Psoas muscle (tissue), 8 donors: ENCODE data around the gene PLA1A. TPM values are rescaled to one million over a fixed set of nuclear protein-coding genes. Genes with fewer than 3 reads are reported as not detected.

Experiments used
- ATAC-seq, 4 donors: fragments of 200-7000 bp; cut with Tn5 transposase; one replicate each; pipeline ENCODE4 v1.9.1; 2020; ENCODE audit warnings: moderate library complexity in 3 of 4, mild to moderate bottlenecking in 2 of 4
- DNase-seq, 2 donors: peaks; one replicate each; pipeline ENCODE4 v3.0.0-alpha.2; 2020
- H3K27ac ChIP-seq: fragments of 200-600 bp; one replicate; pipeline ENCODE4 v1.8.0; 2022
- H3K27me3 ChIP-seq, 3 donors: fragments of 200-600 bp in 1 of 3; one replicate each; pipeline versions ENCODE4 v1.6.1 to v1.8.0; 2013 to 2022; ENCODE audit warnings: low read length in 2 of 3, mild to moderate bottlenecking in 2 of 3, moderate library complexity in 1 of 3; ENCODE audit not compliant: insufficient read depth in 3 of 3
- H3K36me3 ChIP-seq, 2 donors: fragments of 200-600 bp in 1 of 2; one replicate each; pipeline versions ENCODE4 v1.6.1 to v1.8.0; 2013 to 2022; ENCODE audit warnings: low read depth in 1 of 2, mild to moderate bottlenecking in 1 of 2, moderate library complexity in 1 of 2; ENCODE audit not compliant: insufficient read depth in 1 of 2
- H3K4me1 ChIP-seq: fragments of 200-600 bp; one replicate; pipeline ENCODE4 v1.8.0; 2022
- H3K4me3 ChIP-seq: fragments of 200-600 bp; one replicate; pipeline ENCODE4 v1.8.0; 2022; ENCODE audit warnings: mild to moderate bottlenecking
- H3K9me3 ChIP-seq: fragments of 200-600 bp; one replicate; pipeline ENCODE4 v1.8.0; 2022
- CTCF ChIP-seq: fragments of 200-600 bp; IDR thresholded peaks from one replicate; pipeline ENCODE4 v1.8.0; 2022; ENCODE audit warnings: antibody characterized with exemption
- WGBS, 3 donors: extraction: QIAGEN DNeasy Blood & Tissue Kit; methylation state at CpG; one replicate each; pipeline versions ENCODE4 v1.1.6 to v1.1.7; 2013; 5-methylcytosine and 5-hydroxymethylcytosine counted together
- intact Hi-C, 2 donors: fragments of 100-400 bp; cut with DNase I; formaldehyde crosslinking; loops; one replicate each; pipeline versions ENCODE4 v1.11.0 to v1.14.2; 2022
- polyA plus RNA-seq, 3 donors: library from polyadenylated mRNA; stranded (reverse); fragments of 200-250 nt; gene quantifications; one replicate each; pipeline ENCODE4 v1.2.3, GENCODE V29; 2013
- total RNA-seq, 4 donors: library from RNA; stranded (reverse); fragmentation: NEBNext Ultra II Directional in 2 of 4; extraction: Animal tissue kit (Norgen Biotek cat#: 25700) in 2 of 4; gene quantifications; one replicate each; pipeline versions ENCODE4 v1.2.1 to v1.2.4, GENCODE V29; 2021 to 2023
- donor health status: healthy with polysubstance abuse.
- donor health status: DM: no; HTN: no; CAD: no; lungs with moderate emphysema.
- donor health status: Bipolar disorder and iron deficiency.
- donor health status: healthy.
- donor health status: DM: yes; HTN: yes; CAD: no.
- donor health status: DM: no; HTN: no; CAD: no.
- donor health status: DM: no; HTN: no; CAD: no.
- donor health status: DM: yes; HTN: yes; CAD: no.

Gene PLA1A
- total and polyA plus RNA-seq, 7 donors = 1.1 to 11.7 (median 2.5) TPM

GRCh38 chr3:119632829-119633228 is 35.1 kb downstream of the PLA1A start:
- peak overlapping the region; percentile 93 for H3K27ac ChIP-seq
- ATAC-seq (no peak), DNase-seq (no peak)
- H3K4me3 ChIP-seq = no peak overlapping the region
- no peak for TF ChIP-seq CTCF
- H3K36me3 ChIP-seq = no peaks in the 10 kb centered on the region
- WGBS, 3 donors = 39 to 64% (median 52%) methylated on average over 4 of the region's 4 CpGs
- no peaks in the 10 kb centered on the region for H3K9me3 ChIP-seq
- H3K27me3 ChIP-seq = no peaks in the 10 kb centered on the region
- peaks cover 60% of the 10 kb centered on the region for H3K4me1 ChIP-seq
- intact Hi-C loops = no loop called here

- H3K36me3 ChIP-seq = peaks cover 0 to 12% of the 10 kb centered on the region in 2 donors
- peak; percentile 23 for TF ChIP-seq CTCF
- ATAC-seq = peak in 1 of 4 donors; percentile 3
- peaks cover 51% of the 10 kb centered on the region for H3K4me1 ChIP-seq
- 83 to 84% (median 83%) methylated on average over 10 of the region's 10 CpGs for WGBS, 3 donors
- H3K4me3 ChIP-seq = no peak overlapping the region
- no peak for DNase-seq
- H3K9me3 ChIP-seq = no peaks in the 10 kb centered on the region
- peak overlapping the region; percentile 97 for H3K27ac ChIP-seq
- intact Hi-C loops = loop anchor here in 1 of 2 donors (5.0 kb wide), 1 partner anchor 38 kb away; the partner anchor contains the start of gene PLA1A
- no peaks in the 10 kb centered on the region for H3K27me3 ChIP-seq
These were observed 38.0 kb downstream of the PLA1A start for GRCh38 chr3:119635719-119636118.

GRCh38 chr3:119636249-119636648 is 38.6 kb downstream of the PLA1A start:
- Histone ChIP-seq H3K4me3 (no peak overlapping the region), H3K36me3 (peaks cover 1 to 16% of the 10 kb centered on the region in 2 donors), H3K4me1 (peaks cover 46% of the 10 kb centered on the region), H3K9me3 (no peaks in the 10 kb centered on the region), H3K27ac (peak overlapping the region; percentile 97), H3K27me3 (no peaks in the 10 kb centered on the region)
- intact Hi-C loops = loop anchor here in 1 of 2 donors (5.0 kb wide), 1 partner anchor 39 kb away; the partner anchor contains the start of gene PLA1A
- ATAC-seq = no peak
- 8 to 15% (median 9%) methylated on average over 1 of the region's 1 CpG for WGBS, 3 donors
- TF ChIP-seq CTCF = no peak
- no peak for DNase-seq

GRCh38 chr3:119636891-119637611 is 39.4 kb downstream of the PLA1A start:
- H3K9me3 ChIP-seq = no peaks in the 10 kb centered on the region
- WGBS, 3 donors = 80 to 86% (median 82%) methylated on average over 4 of the region's 4 CpGs
- ATAC-seq = no peak
- H3K27ac ChIP-seq = peak overlapping the region; percentile 97
- no peak for TF ChIP-seq CTCF
- intact Hi-C loops = loop anchor here in 1 of 2 donors (5.0 kb wide), 1 partner anchor 40 kb away; the partner anchor contains the start of gene PLA1A
- H3K36me3 ChIP-seq = peaks cover 4 to 24% of the 10 kb centered on the region in 2 donors
- no peak overlapping the region for H3K4me3 ChIP-seq
- no peak for DNase-seq
- H3K27me3 ChIP-seq = no peaks in the 10 kb centered on the region
- H3K4me1 ChIP-seq = peaks cover 38% of the 10 kb centered on the region
